ENCODE results near the gene OTOP3.

OTOP3 gene

DNA sequence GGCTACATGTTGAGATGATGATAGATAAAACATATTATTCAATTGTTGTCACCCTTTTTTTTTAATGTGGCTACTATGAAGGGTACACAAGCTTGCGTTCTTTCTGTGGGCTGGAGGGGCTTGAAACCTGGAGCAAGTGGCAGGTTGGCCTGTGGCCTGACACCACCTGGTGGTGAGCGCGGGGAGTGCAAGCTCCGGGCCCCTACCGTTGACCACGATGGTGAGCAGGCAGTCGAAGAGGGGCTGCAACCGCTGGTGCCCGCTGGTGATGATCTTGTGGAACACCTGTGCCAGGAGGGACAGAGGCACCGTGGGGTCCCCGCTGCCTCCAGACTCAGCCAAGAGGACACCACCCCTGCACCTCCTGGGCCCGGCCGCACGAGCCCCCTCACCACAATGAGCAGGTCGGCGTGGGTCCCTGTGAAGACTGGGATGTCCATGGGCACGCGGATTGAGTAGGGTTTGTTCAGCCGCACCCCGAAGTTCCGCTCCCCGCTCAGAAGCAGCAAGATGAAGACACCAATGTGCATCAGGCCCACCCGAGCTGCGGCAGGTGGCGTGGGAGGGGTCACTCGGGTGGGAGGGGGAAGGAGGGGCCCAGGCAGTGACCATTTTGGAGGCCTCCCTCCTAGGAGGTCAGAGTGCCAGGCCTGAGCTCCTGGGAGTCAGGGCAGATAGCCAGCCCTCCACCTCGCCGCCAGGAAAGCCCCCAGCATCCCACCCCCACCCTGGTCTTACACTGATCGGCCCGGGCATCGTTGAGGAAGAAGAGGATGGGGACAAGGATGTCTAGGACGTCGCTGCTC, 22.4 kb downstream of the OTOP3 start:
- TF ChIP-seq, protein P1, sequence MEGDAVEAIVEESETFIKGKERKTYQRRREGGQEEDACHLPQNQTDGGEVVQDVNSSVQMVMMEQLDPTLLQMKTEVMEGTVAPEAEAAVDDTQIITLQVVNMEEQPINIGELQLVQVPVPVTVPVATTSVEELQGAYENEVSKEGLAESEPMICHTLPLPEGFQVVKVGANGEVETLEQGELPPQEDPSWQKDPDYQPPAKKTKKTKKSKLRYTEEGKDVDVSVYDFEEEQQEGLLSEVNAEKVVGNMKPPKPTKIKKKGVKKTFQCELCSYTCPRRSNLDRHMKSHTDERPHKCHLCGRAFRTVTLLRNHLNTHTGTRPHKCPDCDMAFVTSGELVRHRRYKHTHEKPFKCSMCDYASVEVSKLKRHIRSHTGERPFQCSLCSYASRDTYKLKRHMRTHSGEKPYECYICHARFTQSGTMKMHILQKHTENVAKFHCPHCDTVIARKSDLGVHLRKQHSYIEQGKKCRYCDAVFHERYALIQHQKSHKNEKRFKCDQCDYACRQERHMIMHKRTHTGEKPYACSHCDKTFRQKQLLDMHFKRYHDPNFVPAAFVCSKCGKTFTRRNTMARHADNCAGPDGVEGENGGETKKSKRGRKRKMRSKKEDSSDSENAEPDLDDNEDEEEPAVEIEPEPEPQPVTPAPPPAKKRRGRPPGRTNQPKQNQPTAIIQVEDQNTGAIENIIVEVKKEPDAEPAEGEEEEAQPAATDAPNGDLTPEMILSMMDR (IDR thresholded peaks at IDR 0.05; ENCODE audit: low read depth, low read length), result peak; percentile 97
- Histone ChIP-seq H3K4me3 (ENCODE audit: low read depth, low read length) (no peak overlapping the region), H3K9me3 (ENCODE audit: severe bottlenecking) (no peaks in the 10 kb centered on the region), H3K36me3 (no peaks in the 10 kb centered on the region), H3K27me3 (ENCODE audit: insufficient read depth, low read depth, severe bottlenecking) (no peaks in the 10 kb centered on the region), H3K27ac (no peak overlapping the region)
- DNase-seq, result peak; percentile 90

DNA sequence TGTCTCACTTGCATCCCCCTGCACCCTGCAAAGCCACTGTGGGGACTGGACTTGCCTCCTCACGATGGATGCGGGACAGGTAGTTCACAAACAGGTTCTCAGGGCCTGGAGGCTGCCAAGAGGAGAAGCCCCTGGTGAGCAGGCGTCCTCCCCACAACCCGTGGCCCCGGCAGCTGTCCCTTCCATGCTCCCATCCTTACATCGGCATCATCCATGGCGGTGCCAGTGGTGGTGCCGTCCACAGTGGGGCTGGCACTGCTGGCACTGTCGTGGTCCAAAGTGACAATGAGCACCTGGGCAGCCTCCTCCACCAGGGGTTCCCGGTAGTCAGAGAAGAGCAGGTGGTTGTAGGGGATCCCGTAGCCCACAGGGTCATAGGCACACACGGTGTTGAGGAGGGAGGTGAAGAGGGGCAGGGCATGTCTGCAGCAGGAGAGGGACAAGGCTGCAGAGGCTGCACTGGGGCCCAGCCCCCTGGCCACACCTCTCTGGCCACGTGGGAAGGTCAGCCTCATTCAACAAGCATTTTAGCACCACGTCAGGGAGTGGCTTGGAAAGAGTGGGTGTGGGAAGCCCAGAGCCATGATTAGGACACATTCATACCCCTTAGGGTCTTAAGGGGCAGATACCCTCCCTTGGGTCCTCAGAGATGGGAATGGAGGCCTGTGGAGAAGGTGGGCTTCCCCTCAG, 24.3 kb downstream of the OTOP3 start:
- no peak for DNase-seq
- Histone ChIP-seq H3K4me3 (ENCODE audit: low read depth, low read length) (no peak overlapping the region), H3K36me3 (no peaks in the 10 kb centered on the region), H3K27ac (no peak overlapping the region), H3K27me3 (ENCODE audit: insufficient read depth, low read depth, severe bottlenecking) (no peaks in the 10 kb centered on the region), H3K9me3 (ENCODE audit: severe bottlenecking) (no peaks in the 10 kb centered on the region)
- TF ChIP-seq, protein P1 (IDR thresholded peaks at IDR 0.05; ENCODE audit: low read depth, low read length), result no peak

DNA sequence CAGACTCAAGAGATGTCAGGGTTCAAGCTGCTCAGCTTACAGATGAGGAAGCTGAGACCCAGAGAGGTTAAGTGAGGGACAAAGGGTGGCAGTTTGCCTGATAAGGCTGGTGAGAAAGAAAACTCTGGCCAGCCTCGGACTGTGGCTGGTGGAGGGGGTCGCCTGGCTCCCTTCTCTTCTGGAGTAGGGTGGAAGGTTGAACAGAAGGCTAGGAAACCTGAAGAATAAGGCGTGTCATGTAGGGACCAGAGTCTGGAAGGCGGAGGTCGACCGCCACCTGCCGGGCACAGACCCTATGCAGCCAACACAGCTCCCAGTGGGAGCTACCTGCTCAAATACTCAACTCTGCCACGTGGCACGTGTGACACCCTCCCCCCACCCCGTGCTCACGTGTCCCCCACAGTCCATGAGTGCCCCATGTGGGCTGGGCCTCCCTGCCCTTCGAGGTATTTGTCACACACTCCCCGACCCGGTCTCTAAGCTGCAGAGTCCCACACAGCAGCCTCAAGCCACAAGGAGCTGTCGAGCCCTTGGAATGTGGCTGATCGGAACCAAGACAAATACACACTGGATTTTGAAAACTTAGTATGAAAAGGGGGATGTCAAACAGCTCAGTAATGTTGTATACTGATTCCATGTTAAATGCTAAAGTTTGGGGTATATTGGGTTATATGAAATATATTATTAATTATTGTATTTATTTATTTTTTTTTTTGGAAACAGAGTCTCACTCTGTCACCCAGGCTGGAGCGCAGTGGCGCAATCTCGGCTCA, 25.1 kb downstream of the OTOP3 start:
- peak; percentile 96 for DNase-seq
- TF ChIP-seq, protein P1 (IDR thresholded peaks at IDR 0.05; ENCODE audit: low read depth, low read length), result peak; percentile 99

DNA sequence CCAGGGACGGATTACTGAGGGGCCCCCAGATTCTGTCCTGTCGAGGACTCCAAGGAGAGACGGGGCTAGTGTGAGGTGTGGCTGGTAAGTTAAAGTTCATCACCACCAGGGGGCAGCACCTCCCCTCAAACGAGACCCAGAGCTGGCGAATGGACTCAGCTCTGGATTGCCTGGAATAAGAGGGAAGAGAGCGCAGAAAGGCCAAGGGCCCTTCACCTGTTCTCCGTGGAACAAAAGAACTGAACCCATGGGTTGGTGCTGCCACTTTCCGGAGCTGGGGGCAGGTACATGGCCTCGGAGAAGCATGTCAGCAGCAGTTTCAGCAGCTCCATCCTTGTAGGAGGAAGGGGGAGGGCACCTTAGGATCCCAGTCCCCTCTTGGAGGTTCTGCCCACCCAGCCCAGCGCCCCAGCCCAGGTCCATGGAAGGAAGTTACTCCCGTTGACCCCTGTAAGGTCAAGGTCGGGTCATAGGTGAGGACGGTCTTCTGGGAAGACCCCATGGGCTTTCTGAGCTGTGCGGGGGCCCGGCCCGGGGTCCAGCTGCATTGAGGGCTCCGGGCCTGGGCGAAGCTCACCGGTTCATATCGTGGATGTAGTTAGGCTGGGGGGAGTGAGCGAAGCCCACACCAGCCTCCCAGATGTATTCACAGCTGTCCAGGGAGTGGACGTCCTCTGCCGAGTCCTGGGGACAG, 26.1 kb downstream of the OTOP3 start:
- TF ChIP-seq, protein P1 (IDR thresholded peaks at IDR 0.05; ENCODE audit: low read depth, low read length), result peak; percentile 81
- DNase-seq, result peak; percentile 96
- H3K9me3 ChIP-seq (ENCODE audit: severe bottlenecking), result no peaks in the 10 kb centered on the region
- no peaks in the 10 kb centered on the region for H3K27me3 ChIP-seq (ENCODE audit: insufficient read depth, low read depth, severe bottlenecking)
- no peak overlapping the region for H3K4me3 ChIP-seq (ENCODE audit: low read depth, low read length)
- no peaks in the 10 kb centered on the region for H3K36me3 ChIP-seq
- H3K27ac ChIP-seq, result no peak overlapping the region

More for the DNA sequence above, 25.1 kb downstream of the OTOP3 start:
- Histone ChIP-seq H3K36me3 (no peaks in the 10 kb centered on the region), H3K27ac (no peak overlapping the region), H3K27me3 (ENCODE audit: insufficient read depth, low read depth, severe bottlenecking) (no peaks in the 10 kb centered on the region), H3K9me3 (ENCODE audit: severe bottlenecking) (no peaks in the 10 kb centered on the region), H3K4me3 (ENCODE audit: low read depth, low read length) (peak overlapping the region; percentile 8)

DNA sequence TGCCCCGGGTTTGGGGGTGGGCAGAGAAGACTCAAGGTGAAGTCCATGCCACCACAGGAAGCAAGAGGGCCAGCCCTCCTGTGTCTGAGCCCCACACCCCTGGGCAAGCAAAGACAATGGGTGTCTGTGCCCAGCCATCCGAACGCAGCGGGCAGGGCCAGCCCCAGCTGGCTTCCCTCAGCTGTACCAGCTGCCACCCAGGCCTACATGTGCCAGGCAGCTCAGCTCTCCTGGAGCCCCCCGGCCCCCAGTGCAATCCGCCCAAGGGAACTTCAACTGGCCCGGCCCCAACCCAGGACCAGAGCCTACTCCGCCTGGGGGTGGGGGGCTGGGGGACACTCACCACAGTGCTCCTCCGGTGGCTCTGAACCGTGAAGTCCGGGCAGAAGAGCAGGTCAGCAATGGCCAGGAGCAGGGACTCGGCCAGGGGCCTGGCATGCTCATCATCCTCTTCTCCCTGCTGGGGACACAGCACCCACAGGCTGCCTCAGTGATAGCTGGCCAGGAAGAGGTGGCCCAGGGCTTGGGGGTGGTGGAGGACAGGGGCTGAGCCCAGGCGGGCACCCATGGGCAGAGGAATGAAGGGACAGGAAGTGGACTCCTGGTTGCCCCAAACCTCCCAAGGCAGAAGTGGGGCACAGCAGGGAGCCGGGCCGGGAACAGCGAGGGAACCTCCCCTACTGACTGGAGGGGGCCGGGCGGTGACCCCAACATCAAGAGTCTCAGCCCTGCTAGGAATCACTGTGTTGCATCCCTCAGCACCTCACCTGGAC, 27.1 kb downstream of the OTOP3 start:
- H3K36me3 ChIP-seq, result no peaks in the 10 kb centered on the region
- no peaks in the 10 kb centered on the region for H3K27me3 ChIP-seq (ENCODE audit: insufficient read depth, low read depth, severe bottlenecking)
- H3K4me3 ChIP-seq (ENCODE audit: low read depth, low read length), result no peak overlapping the region
- TF ChIP-seq, protein P1 (IDR thresholded peaks at IDR 0.05; ENCODE audit: low read depth, low read length), result no peak
- no peak for DNase-seq
- H3K9me3 ChIP-seq (ENCODE audit: severe bottlenecking), result no peaks in the 10 kb centered on the region
- H3K27ac ChIP-seq, result no peak overlapping the region
